Measurements from ENCODE around the gene PROM1.

Gene PROM1

GRCh38 chr4:15936495-15936894 lies 147.3 kb downstream of the PROM1 start:
- no peak for DNase-seq

- no peak for DNase-seq
These were observed 148.1 kb downstream of the PROM1 start for GRCh38 chr4:15935504-15936402.

GRCh38 chr4:15934259-15934658 lies 149.6 kb downstream of the PROM1 start:
- no peak for DNase-seq

- DNase-seq: no peak
These were observed 152.2 kb downstream of the PROM1 start for GRCh38 chr4:15931451-15932210.

- DNase-seq: no peak
These were observed 153.5 kb downstream of the PROM1 start for GRCh38 chr4:15930314-15930713.

GRCh38 chr4:15929540-15929939 lies 154.3 kb downstream of the PROM1 start:
- DNase-seq: no peak

- DNase-seq: no peak
These were observed 154.9 kb downstream of the PROM1 start for GRCh38 chr4:15928883-15929282.

GRCh38 chr4:15926486-15926885 lies 157.3 kb downstream of the PROM1 start:
- no peak for DNase-seq

GRCh38 chr4:15925830-15926229 lies 158.0 kb downstream of the PROM1 start:
- no peak for DNase-seq

- DNase-seq: no peak
These were observed 162.3 kb downstream of the PROM1 start for GRCh38 chr4:15921592-15921932.

- no peak for DNase-seq
These were observed 162.9 kb downstream of the PROM1 start for GRCh38 chr4:15920723-15921591.

GRCh38 chr4:15918484-15919129 lies 165.2 kb downstream of the PROM1 start:
- DNase-seq: no peak
